ENCODE results near the gene DHRS1. TPM values are rescaled to one million over a fixed set of nuclear protein-coding genes. Genes with fewer than 3 reads are reported as not detected.
A peak's percentile ranks its signal among the peaks of the same experiment; 100 is the strongest.
"Not testable (repeated sequence)": the region's sequence is repeated elsewhere in the genome, so short reads cannot be mapped to it uniquely, and the experiment has no call there.

DHRS1 gene
- total and polyA plus RNA-seq, 2 experiments from 2014 or later, result 15.0 to 15.4 TPM

DNA sequence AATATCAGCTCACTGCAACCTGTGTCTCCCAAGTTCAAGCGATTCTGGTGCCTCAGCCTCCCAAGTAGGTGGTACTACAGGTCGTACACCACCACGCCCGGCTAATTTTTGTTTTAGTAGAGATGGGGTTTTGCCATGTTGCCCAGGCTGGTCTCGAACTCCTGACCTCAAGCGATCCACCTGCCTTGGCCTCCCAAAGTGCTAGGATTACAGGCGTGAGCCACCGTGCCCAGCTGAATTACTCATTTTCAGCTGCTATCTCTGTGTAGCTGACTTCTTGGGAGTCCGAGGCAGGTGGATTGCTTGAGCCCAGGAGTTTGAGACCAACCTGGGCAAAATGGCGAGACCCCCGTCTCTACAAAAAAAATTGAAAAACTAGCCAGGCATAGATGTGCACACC lies 54.2 kb downstream of the DHRS1 start:
- H3K27ac Mint-ChIP-seq, result not testable (repeated sequence)

GRCh38 chr14:24243336-24243836 lies 56.2 kb downstream of the DHRS1 start:
- peak overlapping the region; percentile 77 for H3K4me2 ChIP-seq
- TF ChIP-seq EZH2 (IDR thresholded peaks at IDR 0.05; ENCODE audit: low read depth, unreplicated experiment) (no peak), CREB1 (CRISPR knock-in tag; IDR thresholded peaks at IDR 0.05; ENCODE audit: low read depth) (no peak), NANOG (IDR thresholded peaks at IDR 0.05; ENCODE audit: borderline replicate concordance) (no peak), ZNF114 (CRISPR knock-in tag; IDR thresholded peaks at IDR 0.05) (no peak), POLR2AphosphoS5 (IDR thresholded peaks at IDR 0.05; ENCODE audit: low read depth) (no peak)
- H2AFZ ChIP-seq, result peak overlapping the region; percentile 2; the same call in 1 of the 2 replicates
- H3K36me3 ChIP-seq (ENCODE audit: insufficient read depth), result no peaks in the 10 kb centered on the region; the same call in 1 of the 2 replicates
- 0 out of 2 replicates have a peak, but pooled peaks cover 2% of the 10 kb centered on the region for H3K79me2 ChIP-seq (replicated peaks; ENCODE audit: insufficient read depth)
- peaks cover 8% of the 10 kb centered on the region for H3K4me1 Mint-ChIP-seq
- peak overlapping the region; percentile 98 for H3K4me3 ChIP-seq
- peak overlapping the region; percentile 99 for H3K27ac Mint-ChIP-seq
- no peaks in the 10 kb centered on the region; the same call in 1 of the 2 replicates for H4K20me1 ChIP-seq (replicated peaks; ENCODE audit: insufficient read depth)
- H3K4me3 Mint-ChIP-seq, result peak overlapping the region; percentile 97
- peaks cover 10% of the 10 kb centered on the region for H3K4me1 ChIP-seq (ENCODE audit: insufficient read depth)
- peak; percentile 47 for DNase-seq (ENCODE audit: low spot score)
- H3K9me2 ChIP-seq (ENCODE audit: insufficient read depth), result no peaks in the 10 kb centered on the region
- peaks cover 11% of the 10 kb centered on the region for H3F3A ChIP-seq (replicated peaks; ENCODE audit: low read depth)
- H3K27ac ChIP-seq (ENCODE audit: low read depth), result peak overlapping the region; percentile 89
- peaks cover 17% of the 10 kb centered on the region for H3K27me3 Mint-ChIP-seq (ENCODE audit: insufficient read depth, low read depth, poor library complexity)
- peaks cover 3% of the 10 kb centered on the region; the same call in 1 of the 2 replicates for H3K27me3 ChIP-seq (ENCODE audit: insufficient read depth)
- no peaks in the 10 kb centered on the region for H3K9me3 Mint-ChIP-seq
- ATAC-seq, result no peak; the same call in none of the 3 replicates
- H3K36me3 Mint-ChIP-seq (ENCODE audit: low read depth), result peaks cover 26% of the 10 kb centered on the region

More for the DNA sequence above, 54.2 kb downstream of the DHRS1 start:
- not testable (repeated sequence) for H3K4me1 Mint-ChIP-seq; H3K4me3 Mint-ChIP-seq; H3K27ac ChIP-seq (ENCODE audit: low read depth); H3K4me3 ChIP-seq; H3K9me3 Mint-ChIP-seq; H3K36me3 ChIP-seq (ENCODE audit: insufficient read depth); H3K36me3 Mint-ChIP-seq (ENCODE audit: low read depth); H3K9me2 ChIP-seq (ENCODE audit: insufficient read depth); H3K4me2 ChIP-seq; H3K27me3 ChIP-seq (ENCODE audit: insufficient read depth); H4K20me1 ChIP-seq (replicated peaks; ENCODE audit: insufficient read depth); H2AFZ ChIP-seq; DNase-seq (ENCODE audit: low spot score); ATAC-seq; H3K79me2 ChIP-seq (replicated peaks; ENCODE audit: insufficient read depth)
- Histone ChIP-seq H3F3A (replicated peaks; ENCODE audit: low read depth) (peaks cover 11% of the 10 kb centered on the region), H3K4me1 (ENCODE audit: insufficient read depth) (peaks cover 10% of the 10 kb centered on the region)
- H3K27me3 Mint-ChIP-seq (ENCODE audit: insufficient read depth, low read depth, poor library complexity), result peaks cover 19% of the 10 kb centered on the region

- TF ChIP-seq CREB1 (CRISPR knock-in tag; IDR thresholded peaks at IDR 0.05; ENCODE audit: low read depth), result no peak
- no peak for TF ChIP-seq POLR2AphosphoS5 (IDR thresholded peaks at IDR 0.05; ENCODE audit: low read depth)
- TF ChIP-seq EZH2phosphoT487 (IDR thresholded peaks at IDR 0.05; ENCODE audit: unreplicated experiment), result no peak
- peak; percentile 1 to 42; a peak in 1 of 4 replicates for TF ChIP-seq CTCF (conservative IDR thresholded peaks at IDR 0.05; ENCODE audit: low read depth in 2 of 2)
- peak overlapping the region; percentile 96 for H2AFZ ChIP-seq
- H3K9me2 ChIP-seq (ENCODE audit: insufficient read depth), result no peaks in the 10 kb centered on the region
- Mint-ChIP-seq H3K4me1 (peaks cover 8% of the 10 kb centered on the region), H3K9me3 (no peaks in the 10 kb centered on the region), H3K27me3 (ENCODE audit: insufficient read depth, low read depth, poor library complexity) (peaks cover 17% of the 10 kb centered on the region), H3K36me3 (ENCODE audit: low read depth) (peaks cover 40% of the 10 kb centered on the region), H3K27ac (peak overlapping the region; percentile 99), H3K4me3 (peak overlapping the region; percentile 97)
- peaks cover 11% of the 10 kb centered on the region for H3F3A ChIP-seq (replicated peaks; ENCODE audit: low read depth)
- H3K4me2 ChIP-seq, result peak overlapping the region; percentile 77
- H3K4me3 ChIP-seq, result peak overlapping the region; percentile 98
- peaks cover 9% of the 10 kb centered on the region; the same call in 1 of the 2 replicates for H3K36me3 ChIP-seq (ENCODE audit: insufficient read depth)
- peak overlapping the region; percentile 89 for H3K27ac ChIP-seq (ENCODE audit: low read depth)
- DNase-seq (ENCODE audit: low spot score), result peak; percentile 97
- ATAC-seq, result peak; percentile 90
- peaks cover 3% of the 10 kb centered on the region; the same call in 1 of the 2 replicates for H3K27me3 ChIP-seq (ENCODE audit: insufficient read depth)
- peaks cover 10% of the 10 kb centered on the region for H3K4me1 ChIP-seq (ENCODE audit: insufficient read depth)
- no peaks in the 10 kb centered on the region; the same call in 1 of the 2 replicates for H4K20me1 ChIP-seq (replicated peaks; ENCODE audit: insufficient read depth)
- 0 out of 2 replicates have a peak, but pooled peaks cover 2% of the 10 kb centered on the region for H3K79me2 ChIP-seq (replicated peaks; ENCODE audit: insufficient read depth)
These were observed 57.6 kb downstream of the DHRS1 start for GRCh38 chr14:24241829-24242443.

Other genes with a start within 250 kb of the DHRS1 start
Only the 30 nearest of the 34 such genes appear.
- gene DCAF11, start 185.0 kb downstream of the DHRS1 start, total RNA-seq (2014; rRNA removed; shearing (Covaris generic)), result 78.7 and 93.2 TPM in 2 replicates
- 18.6 and 19.0 TPM in 2 replicates for gene DCAF11, start 185.0 kb downstream of the DHRS1 start, polyA plus RNA-seq (2016; fragmentation: Nextera tagmentation; extraction: Ambion mirVana)
- 2.2 and 5.2 TPM in 2 replicates for gene NRL, start 184.8 kb downstream of the DHRS1 start, total RNA-seq (2014; rRNA removed; shearing (Covaris generic))
- gene NRL, start 184.8 kb downstream of the DHRS1 start, polyA plus RNA-seq (2016; fragmentation: Nextera tagmentation; extraction: Ambion mirVana), result 1.4 and 1.8 TPM in 2 replicates
- not detected in 2 replicates for gene FITM1, start 169.1 kb downstream of the DHRS1 start, total RNA-seq (2014; rRNA removed; shearing (Covaris generic))
- 0.53 and 0.57 TPM in 2 replicates for gene FITM1, start 169.1 kb downstream of the DHRS1 start, polyA plus RNA-seq (2016; fragmentation: Nextera tagmentation; extraction: Ambion mirVana)
- gene PSME1, start 163.6 kb downstream of the DHRS1 start, total RNA-seq (2014; rRNA removed; shearing (Covaris generic)), result 53.9 and 61.1 TPM in 2 replicates
- gene PSME1, start 163.6 kb downstream of the DHRS1 start, polyA plus RNA-seq (2016; fragmentation: Nextera tagmentation; extraction: Ambion mirVana), result 215 and 220 TPM in 2 replicates
- gene EMC9, start 158.2 kb downstream of the DHRS1 start, total RNA-seq (2014; rRNA removed; shearing (Covaris generic)), result 20.1 and 30.0 TPM in 2 replicates
- 64.2 and 64.9 TPM in 2 replicates for gene EMC9, start 158.2 kb downstream of the DHRS1 start, polyA plus RNA-seq (2016; fragmentation: Nextera tagmentation; extraction: Ambion mirVana)
- gene PSME2, start 153.2 kb downstream of the DHRS1 start, total RNA-seq (2014; rRNA removed; shearing (Covaris generic)), result 54.0 and 59.9 TPM in 2 replicates
- 246 and 259 TPM in 2 replicates for gene PSME2, start 153.2 kb downstream of the DHRS1 start, polyA plus RNA-seq (2016; fragmentation: Nextera tagmentation; extraction: Ambion mirVana)
- 54.8 and 86.4 TPM in 2 replicates for gene RNF31, start 152.3 kb downstream of the DHRS1 start, total RNA-seq (2014; rRNA removed; shearing (Covaris generic))
- gene RNF31, start 152.3 kb downstream of the DHRS1 start, polyA plus RNA-seq (2016; fragmentation: Nextera tagmentation; extraction: Ambion mirVana), result 84.1 and 87.4 TPM in 2 replicates
- 8.2 and 9.2 TPM in 2 replicates for gene IRF9, start 138.5 kb downstream of the DHRS1 start, total RNA-seq (2014; rRNA removed; shearing (Covaris generic))
- gene IRF9, start 138.5 kb downstream of the DHRS1 start, polyA plus RNA-seq (2016; fragmentation: Nextera tagmentation; extraction: Ambion mirVana), result 8.4 and 11.1 TPM in 2 replicates
- 23.6 and 25.7 TPM in 2 replicates for gene REC8, start 127.7 kb downstream of the DHRS1 start, total RNA-seq (2014; rRNA removed; shearing (Covaris generic))
- 36.8 and 38.8 TPM in 2 replicates for gene REC8, start 127.7 kb downstream of the DHRS1 start, polyA plus RNA-seq (2016; fragmentation: Nextera tagmentation; extraction: Ambion mirVana)
- gene IPO4, start 111.0 kb downstream of the DHRS1 start, total RNA-seq (2014; rRNA removed; shearing (Covaris generic)), result 84.2 and 105 TPM in 2 replicates
- gene IPO4, start 111.0 kb downstream of the DHRS1 start, polyA plus RNA-seq (2016; fragmentation: Nextera tagmentation; extraction: Ambion mirVana), result 34.2 and 34.3 TPM in 2 replicates
- gene TM9SF1, start 104.3 kb downstream of the DHRS1 start, total RNA-seq (2014; rRNA removed; shearing (Covaris generic)), result 25.6 and 27.5 TPM in 2 replicates
- 10.7 and 12.6 TPM in 2 replicates for gene TM9SF1, start 104.3 kb downstream of the DHRS1 start, polyA plus RNA-seq (2016; fragmentation: Nextera tagmentation; extraction: Ambion mirVana)
- gene TSSK4, start 94.1 kb downstream of the DHRS1 start, total RNA-seq (2014; rRNA removed; shearing (Covaris generic)), result 0.66 and 1.0 TPM in 2 replicates
- 0.70 and 0.84 TPM in 2 replicates for gene TSSK4, start 94.1 kb downstream of the DHRS1 start, polyA plus RNA-seq (2016; fragmentation: Nextera tagmentation; extraction: Ambion mirVana)
- 10.6 and 19.3 TPM in 2 replicates for gene CHMP4A, start 86.3 kb downstream of the DHRS1 start, total RNA-seq (2014; rRNA removed; shearing (Covaris generic))
- gene CHMP4A, start 86.3 kb downstream of the DHRS1 start, polyA plus RNA-seq (2016; fragmentation: Nextera tagmentation; extraction: Ambion mirVana), result 30.1 and 36.9 TPM in 2 replicates
- gene MDP1, start 83.7 kb downstream of the DHRS1 start, total RNA-seq (2014; rRNA removed; shearing (Covaris generic)), result 9.6 and 9.8 TPM in 2 replicates
- 24.7 and 31.1 TPM in 2 replicates for gene MDP1, start 83.7 kb downstream of the DHRS1 start, polyA plus RNA-seq (2016; fragmentation: Nextera tagmentation; extraction: Ambion mirVana)
- 130 and 172 TPM in 2 replicates for gene NEDD8, start 67.4 kb downstream of the DHRS1 start, total RNA-seq (2014; rRNA removed; shearing (Covaris generic))
- 401 and 418 TPM in 2 replicates for gene NEDD8, start 67.4 kb downstream of the DHRS1 start, polyA plus RNA-seq (2016; fragmentation: Nextera tagmentation; extraction: Ambion mirVana)
- 60.6 and 67.0 TPM in 2 replicates for gene GMPR2, start 66.9 kb downstream of the DHRS1 start, total RNA-seq (2014; rRNA removed; shearing (Covaris generic))
- gene GMPR2, start 66.9 kb downstream of the DHRS1 start, polyA plus RNA-seq (2016; fragmentation: Nextera tagmentation; extraction: Ambion mirVana), result 70.6 TPM in 2 replicates
- 24.6 and 36.0 TPM in 2 replicates for gene TINF2, start 57.2 kb downstream of the DHRS1 start, total RNA-seq (2014; rRNA removed; shearing (Covaris generic))
- 22.0 and 24.1 TPM in 2 replicates for gene TINF2, start 57.2 kb downstream of the DHRS1 start, polyA plus RNA-seq (2016; fragmentation: Nextera tagmentation; extraction: Ambion mirVana)
- 0.39 and 0.63 TPM in 2 replicates for gene TGM1, start 36.6 kb downstream of the DHRS1 start, total RNA-seq (2014; rRNA removed; shearing (Covaris generic))
- 0.31 and 0.42 TPM in 2 replicates for gene TGM1, start 36.6 kb downstream of the DHRS1 start, polyA plus RNA-seq (2016; fragmentation: Nextera tagmentation; extraction: Ambion mirVana)
- 18.8 and 20.7 TPM in 2 replicates for gene RABGGTA, start 28.2 kb downstream of the DHRS1 start, total RNA-seq (2014; rRNA removed; shearing (Covaris generic))
- gene RABGGTA, start 28.2 kb downstream of the DHRS1 start, polyA plus RNA-seq (2016; fragmentation: Nextera tagmentation; extraction: Ambion mirVana), result 17.6 and 25.2 TPM in 2 replicates
- gene NOP9, start 70 bp upstream of the DHRS1 start, total RNA-seq (2014; rRNA removed; shearing (Covaris generic)), result 32.4 and 32.8 TPM in 2 replicates
- 7.9 and 8.2 TPM in 2 replicates for gene NOP9, start 70 bp upstream of the DHRS1 start, polyA plus RNA-seq (2016; fragmentation: Nextera tagmentation; extraction: Ambion mirVana)
- 4.6 and 8.9 TPM in 2 replicates for gene CIDEB, start 8.2 kb upstream of the DHRS1 start, total RNA-seq (2014; rRNA removed; shearing (Covaris generic))
- gene CIDEB, start 8.2 kb upstream of the DHRS1 start, polyA plus RNA-seq (2016; fragmentation: Nextera tagmentation; extraction: Ambion mirVana), result 3.4 and 5.0 TPM in 2 replicates
- 6.4 and 12.6 TPM in 2 replicates for gene LTB4R2, start 10.4 kb upstream of the DHRS1 start, total RNA-seq (2014; rRNA removed; shearing (Covaris generic))
- 0.40 and 0.47 TPM in 2 replicates for gene LTB4R2, start 10.4 kb upstream of the DHRS1 start, polyA plus RNA-seq (2016; fragmentation: Nextera tagmentation; extraction: Ambion mirVana)
- 4.7 and 7.9 TPM in 2 replicates for gene LTB4R, start 11.7 kb upstream of the DHRS1 start, total RNA-seq (2014; rRNA removed; shearing (Covaris generic))
- gene LTB4R, start 11.7 kb upstream of the DHRS1 start, polyA plus RNA-seq (2016; fragmentation: Nextera tagmentation; extraction: Ambion mirVana), result 2.1 TPM in 2 replicates
- gene ADCY4, start 35.3 kb upstream of the DHRS1 start, total RNA-seq (2014; rRNA removed; shearing (Covaris generic)), result 0.10 and 1.5 TPM in 2 replicates
- 0.40 and 0.68 TPM in 2 replicates for gene ADCY4, start 35.3 kb upstream of the DHRS1 start, polyA plus RNA-seq (2016; fragmentation: Nextera tagmentation; extraction: Ambion mirVana)
- 0.16 and 1.5 TPM in 2 replicates for gene RIPK3, start 40.2 kb upstream of the DHRS1 start, total RNA-seq (2014; rRNA removed; shearing (Covaris generic))
- 0.31 and 0.32 TPM in 2 replicates for gene RIPK3, start 40.2 kb upstream of the DHRS1 start, polyA plus RNA-seq (2016; fragmentation: Nextera tagmentation; extraction: Ambion mirVana)
- 20.7 and 26.6 TPM in 2 replicates for gene NFATC4, start 68.4 kb upstream of the DHRS1 start, total RNA-seq (2014; rRNA removed; shearing (Covaris generic))
- gene NFATC4, start 68.4 kb upstream of the DHRS1 start, polyA plus RNA-seq (2016; fragmentation: Nextera tagmentation; extraction: Ambion mirVana), result 16.7 and 20.9 TPM in 2 replicates
- gene NYNRIN, start 99.2 kb upstream of the DHRS1 start, total RNA-seq (2014; rRNA removed; shearing (Covaris generic)), result 17.5 and 20.0 TPM in 2 replicates
- 3.1 TPM in 2 replicates for gene NYNRIN, start 99.2 kb upstream of the DHRS1 start, polyA plus RNA-seq (2016; fragmentation: Nextera tagmentation; extraction: Ambion mirVana)
- gene CBLN3, start 129.9 kb upstream of the DHRS1 start, total RNA-seq (2014; rRNA removed; shearing (Covaris generic)), result 0.07 TPM in 1 of 2 replicates, not detected in the other
- gene CBLN3, start 129.9 kb upstream of the DHRS1 start, polyA plus RNA-seq (2016; fragmentation: Nextera tagmentation; extraction: Ambion mirVana), result 0.19 and 0.23 TPM in 2 replicates
- 21.9 and 28.1 TPM in 2 replicates for gene KHNYN, start 130.2 kb upstream of the DHRS1 start, total RNA-seq (2014; rRNA removed; shearing (Covaris generic))
- gene KHNYN, start 130.2 kb upstream of the DHRS1 start, polyA plus RNA-seq (2016; fragmentation: Nextera tagmentation; extraction: Ambion mirVana), result 2.1 and 2.7 TPM in 2 replicates
- 9.0 and 22.9 TPM in 2 replicates for gene SDR39U1, start 143.0 kb upstream of the DHRS1 start, total RNA-seq (2014; rRNA removed; shearing (Covaris generic))
- gene SDR39U1, start 143.0 kb upstream of the DHRS1 start, polyA plus RNA-seq (2016; fragmentation: Nextera tagmentation; extraction: Ambion mirVana), result 60.6 and 66.5 TPM in 2 replicates

Data from GM23338 (cell line).